NCI-H2081 treated with DMSO at 0.1 percent for 48 hours (cell line): Measurements from ENCODE around the gene C11orf54.
"Not testable (repeated sequence)": the region's sequence is repeated elsewhere in the genome, so short reads cannot be mapped to it uniquely, and the experiment has no call there.

Experiments
- DNase-seq: peaks from one replicate; lab custom pipeline; 2025; lab: John Stamatoyannopoulos, UW

C11orf54 gene

DNA sequence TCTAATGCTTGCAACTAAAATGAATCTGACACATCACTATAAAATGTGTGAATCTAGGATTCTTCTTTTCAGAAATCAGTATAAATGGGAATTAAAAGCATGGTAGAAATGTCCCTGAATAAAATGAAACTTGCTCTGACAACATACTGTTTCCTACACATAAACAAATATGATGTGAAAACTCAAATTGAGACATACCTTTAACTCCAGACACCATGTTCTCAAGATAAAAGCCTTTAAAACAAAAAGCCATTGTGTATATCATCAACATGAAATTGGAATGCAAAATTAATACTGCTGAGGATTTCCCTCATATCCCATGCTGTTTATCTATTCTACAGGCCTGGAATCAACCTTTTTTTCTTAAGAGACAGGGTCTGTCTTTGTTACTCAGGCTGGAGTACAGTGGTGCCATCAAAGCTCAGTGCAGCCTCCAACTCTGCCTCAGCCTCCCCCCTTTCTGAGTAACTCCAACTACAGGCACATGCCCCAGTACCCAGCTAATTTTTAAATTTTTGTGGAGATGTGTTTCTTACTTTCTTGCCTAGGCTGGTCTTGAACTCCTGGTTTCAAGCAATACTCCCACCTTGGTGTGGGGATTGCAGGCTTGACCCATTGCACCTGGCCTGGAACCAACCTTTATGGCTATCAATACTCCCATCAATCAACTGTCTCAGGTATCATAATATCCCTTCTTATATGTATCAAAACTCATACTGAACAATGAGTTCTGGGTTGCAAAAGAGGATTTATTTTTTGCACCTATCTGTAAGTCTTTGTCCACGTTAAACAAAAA lies 6.8 kb upstream of the C11orf54 start:
- no peak for DNase-seq

DNA sequence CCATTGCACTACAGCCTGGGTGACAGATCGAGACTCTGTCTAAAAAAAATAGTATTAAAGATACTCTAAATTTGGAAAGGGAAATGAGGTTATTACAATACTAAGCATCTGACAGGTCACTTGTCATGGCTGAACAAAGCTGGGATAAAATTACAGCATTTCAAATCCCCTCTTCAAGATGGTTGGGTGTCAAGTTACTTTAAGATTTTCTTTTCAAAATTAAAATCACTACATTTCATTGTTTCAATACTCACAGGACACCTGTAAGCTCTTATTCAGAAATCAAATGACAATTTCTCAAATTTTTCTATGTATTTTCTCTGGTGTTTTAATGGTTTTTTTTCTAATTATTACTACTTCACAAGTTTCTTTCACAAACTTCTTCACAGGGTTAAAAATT lies 5.8 kb upstream of the C11orf54 start:
- no peak for DNase-seq

DNA sequence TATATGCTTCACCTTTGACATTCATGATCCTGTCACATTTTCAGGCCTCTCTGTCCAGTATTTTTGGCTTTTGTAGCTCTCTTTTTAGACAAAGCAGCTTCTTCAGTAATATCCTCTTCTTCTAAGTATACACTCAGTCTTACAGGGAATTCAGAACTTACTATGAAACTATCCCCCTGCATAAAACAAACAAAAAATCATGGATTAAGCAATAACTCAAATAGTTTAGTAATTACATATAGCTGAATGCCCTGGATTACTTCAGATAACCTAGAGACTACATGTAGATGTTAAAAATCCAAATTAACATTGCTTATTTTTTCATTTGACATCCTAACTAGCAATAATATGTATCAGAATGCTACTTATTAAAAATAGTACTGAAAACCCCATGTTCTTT lies 5.3 kb upstream of the C11orf54 start:
- no peak for DNase-seq

DNA sequence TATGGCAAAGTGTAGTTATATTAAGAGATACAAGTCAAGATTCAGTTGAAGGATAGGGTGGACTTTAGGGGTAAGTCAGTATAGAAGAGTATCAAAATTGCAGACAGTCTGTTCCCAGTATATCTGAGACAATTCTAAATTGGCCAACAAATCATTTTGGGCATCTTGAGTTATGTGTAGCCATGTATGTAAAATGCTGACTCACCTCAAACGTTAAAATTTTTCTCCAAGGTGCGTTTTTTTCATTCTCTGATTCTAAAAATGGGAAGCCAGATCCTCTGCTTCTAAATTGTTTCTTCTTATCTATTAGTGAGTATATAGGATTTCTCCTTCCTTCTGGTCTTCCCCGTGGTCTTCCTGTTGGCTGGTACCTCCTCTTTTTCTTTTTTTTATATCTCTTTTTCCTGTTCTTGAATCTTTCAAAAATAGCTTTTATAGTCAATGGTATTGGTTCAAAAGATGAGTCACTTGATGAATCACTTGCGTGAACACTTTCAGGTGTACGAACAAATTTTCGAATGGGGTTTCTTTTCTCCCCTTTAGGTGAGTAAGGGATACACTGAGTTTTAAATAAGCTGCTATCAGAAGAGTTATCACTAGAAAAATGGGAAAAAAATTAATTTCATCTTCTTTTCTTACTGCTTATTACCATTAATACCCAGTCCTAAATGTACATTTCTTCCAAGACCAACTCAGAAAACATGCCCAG lies 3.4 kb upstream of the C11orf54 start:
- DNase-seq: no peak

DNA sequence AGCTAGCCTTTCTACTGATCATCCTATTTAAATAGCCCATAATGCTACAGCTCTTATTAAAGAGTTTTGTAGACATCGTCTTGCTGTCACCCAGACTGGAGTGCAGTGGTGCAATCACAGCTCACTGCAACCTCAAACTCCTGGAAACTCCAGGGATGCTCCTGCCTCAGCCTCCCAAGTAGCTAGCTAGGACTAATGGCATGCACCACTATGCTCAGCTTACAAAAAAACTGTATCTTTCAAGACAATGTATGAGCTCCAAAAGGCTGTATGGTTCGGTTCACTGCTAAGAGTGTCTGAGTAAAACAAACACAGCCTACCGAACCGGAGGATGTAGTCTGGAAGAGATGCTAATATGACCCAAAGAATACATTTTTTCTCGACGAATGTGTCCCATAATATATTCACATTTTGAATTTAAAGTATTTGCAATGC lies 2.8 kb upstream of the C11orf54 start:
- no peak for DNase-seq

DNA sequence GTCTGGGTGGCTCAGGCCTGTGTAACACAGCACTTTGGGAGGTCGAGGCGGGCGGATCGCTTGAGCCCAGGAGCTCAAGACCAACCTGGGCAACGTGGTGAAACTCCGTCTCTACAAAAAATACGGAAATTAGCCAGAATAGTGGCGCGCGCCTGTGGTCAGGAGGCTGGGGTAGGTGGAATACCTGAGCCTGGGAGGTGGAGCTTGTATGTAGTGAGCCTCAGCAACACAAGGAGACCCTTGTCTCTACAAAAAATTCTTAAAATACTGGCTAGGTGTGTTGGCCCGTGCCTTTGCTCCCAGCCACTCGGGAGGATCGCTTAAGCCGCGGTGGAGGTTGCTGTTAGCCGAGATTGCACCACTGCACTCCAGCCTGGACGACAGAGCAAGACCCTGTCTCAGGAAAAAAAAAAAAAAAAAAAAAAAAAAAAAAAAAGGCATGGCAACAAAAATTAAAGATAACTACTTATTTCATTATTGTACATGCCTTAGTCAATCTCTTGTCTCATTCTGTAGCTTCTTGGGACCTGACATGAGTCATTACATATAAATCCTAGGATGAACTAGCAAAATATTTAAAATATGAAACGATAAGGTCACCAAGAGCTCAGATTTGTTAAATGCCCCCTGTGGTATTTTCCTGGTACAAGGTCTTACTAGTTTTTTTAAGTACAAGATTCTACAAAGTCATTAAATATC lies 1.3 kb upstream of the C11orf54 start:
- DNase-seq: no peak

DNA sequence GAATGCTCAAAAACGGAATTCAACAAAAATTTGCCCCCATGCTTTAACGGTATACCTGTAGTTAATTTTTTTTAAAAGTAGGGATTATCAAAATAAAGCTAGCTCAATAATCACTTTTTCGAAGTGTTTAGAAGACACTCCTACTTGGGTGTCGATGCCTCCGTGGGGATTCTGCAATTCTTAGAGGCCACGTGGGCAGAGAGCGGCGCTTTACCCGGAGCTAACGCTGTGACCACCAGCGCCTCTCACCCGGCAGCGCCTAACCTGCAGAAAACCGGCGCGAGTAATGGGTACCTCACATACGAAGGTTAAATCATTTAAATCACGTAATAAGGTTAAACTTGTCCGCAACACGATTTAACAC lies 760 bp upstream of the C11orf54 start:
- no peak for DNase-seq

DNA sequence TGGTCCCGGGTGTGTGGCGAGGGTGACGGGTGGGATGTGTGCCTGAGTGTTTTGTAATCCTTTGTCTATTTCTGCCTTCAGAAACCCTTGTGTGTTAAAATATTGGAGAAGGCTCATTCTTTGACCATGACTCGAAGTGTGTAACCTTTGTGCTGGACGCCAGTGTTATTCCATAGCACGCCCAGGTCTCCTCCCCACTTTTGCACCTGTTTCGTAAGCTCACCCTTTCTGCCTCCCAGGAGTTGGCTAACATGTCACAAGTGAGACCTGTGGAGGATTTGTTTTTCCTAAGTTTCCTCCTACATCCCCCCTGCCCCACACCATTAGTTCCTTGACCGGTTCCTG lies 382 bp downstream of the C11orf54 start:
- DNase-seq: no peak

DNA sequence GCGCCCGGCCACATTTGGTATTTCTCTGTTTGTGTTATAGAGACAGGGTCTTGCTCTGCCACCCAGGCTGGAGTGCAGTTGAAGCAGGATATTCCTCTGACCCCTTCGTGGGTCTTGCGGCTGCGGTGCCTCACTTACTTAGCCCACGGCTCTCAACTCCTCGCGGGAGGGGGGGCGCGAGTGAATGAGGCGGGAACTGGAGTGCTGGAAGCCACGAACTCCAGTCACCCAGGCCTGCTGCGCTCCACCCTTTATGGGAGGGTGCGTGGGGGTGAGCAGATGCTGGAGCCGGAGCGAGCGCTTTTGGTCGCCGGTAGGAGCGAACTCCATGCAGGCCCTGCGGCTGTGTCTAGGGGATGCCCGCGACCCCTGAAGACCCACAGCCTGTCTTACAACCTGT lies 1.8 kb downstream of the C11orf54 start:
- no peak for DNase-seq

DNA sequence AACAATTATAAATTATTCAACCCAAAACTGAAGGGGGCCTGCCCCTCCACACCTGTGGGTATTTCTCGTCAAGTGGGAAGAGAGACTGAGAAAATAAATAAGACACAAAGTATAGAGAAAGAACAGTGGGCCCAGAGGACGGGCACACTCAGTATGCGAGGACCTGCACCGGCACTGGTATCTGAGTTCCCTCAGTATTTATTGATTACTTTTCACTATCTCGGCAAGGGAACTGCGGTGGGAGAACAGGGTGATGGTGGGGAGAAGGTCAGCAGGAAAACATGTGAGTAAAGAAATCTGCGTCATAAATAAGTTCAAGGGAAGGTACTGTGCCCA lies 3.2 kb downstream of the C11orf54 start:
- no peak for DNase-seq

DNA sequence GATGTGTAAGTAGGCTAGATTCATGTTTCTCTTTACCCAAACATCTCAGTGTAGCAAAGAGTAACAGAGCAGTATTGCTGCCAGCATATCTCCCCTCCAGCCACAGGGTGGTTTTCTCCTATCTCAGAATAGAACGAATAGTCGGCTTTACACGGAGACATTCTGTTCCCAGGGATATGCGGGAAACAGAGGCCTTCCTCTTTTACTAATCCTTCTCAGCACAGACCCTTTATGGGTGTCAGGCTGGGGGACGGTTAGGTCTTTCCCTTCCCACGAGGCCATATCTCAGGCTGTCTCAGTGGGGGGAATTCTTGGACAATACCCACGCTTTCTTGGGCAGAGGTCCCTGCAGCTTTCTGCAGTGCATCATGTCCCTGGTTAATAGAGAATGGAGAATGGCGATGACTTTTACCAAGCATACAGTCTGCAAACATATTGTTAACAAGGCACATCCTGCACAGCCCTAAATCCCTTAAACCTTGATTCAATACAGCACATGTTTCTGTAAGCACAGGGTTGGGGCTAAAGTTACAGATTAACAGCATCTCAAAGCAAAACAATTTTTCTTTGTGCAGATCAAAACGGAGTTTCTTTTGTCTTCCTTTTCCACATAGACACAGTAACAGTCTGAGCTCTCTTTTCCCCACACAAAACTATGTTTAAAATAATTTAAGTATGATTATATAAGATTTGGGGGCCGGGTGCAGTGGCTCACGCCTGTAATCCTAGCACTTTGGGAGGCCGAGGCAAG lies 3.7 kb downstream of the C11orf54 start:
- not testable (repeated sequence) for DNase-seq

DNA sequence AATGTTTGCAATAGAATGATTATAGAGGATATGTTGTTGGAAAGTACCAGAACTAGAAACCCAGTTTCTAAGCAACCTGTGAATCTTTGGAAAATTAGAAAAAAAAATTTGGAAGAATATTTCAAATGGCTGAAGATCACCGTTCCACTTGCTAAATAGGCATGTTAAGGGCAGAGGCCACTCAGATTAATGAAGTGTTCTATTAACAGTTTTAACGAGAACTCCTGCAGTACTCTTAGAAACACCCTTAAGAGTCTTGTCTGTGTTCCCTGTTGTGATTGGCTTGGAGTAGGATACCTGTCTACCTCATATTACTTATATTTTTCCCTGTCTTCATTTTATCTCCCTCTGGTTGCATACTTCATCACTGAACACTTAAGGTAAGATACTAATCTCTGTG lies 4.6 kb downstream of the C11orf54 start:
- no peak for DNase-seq

DNA sequence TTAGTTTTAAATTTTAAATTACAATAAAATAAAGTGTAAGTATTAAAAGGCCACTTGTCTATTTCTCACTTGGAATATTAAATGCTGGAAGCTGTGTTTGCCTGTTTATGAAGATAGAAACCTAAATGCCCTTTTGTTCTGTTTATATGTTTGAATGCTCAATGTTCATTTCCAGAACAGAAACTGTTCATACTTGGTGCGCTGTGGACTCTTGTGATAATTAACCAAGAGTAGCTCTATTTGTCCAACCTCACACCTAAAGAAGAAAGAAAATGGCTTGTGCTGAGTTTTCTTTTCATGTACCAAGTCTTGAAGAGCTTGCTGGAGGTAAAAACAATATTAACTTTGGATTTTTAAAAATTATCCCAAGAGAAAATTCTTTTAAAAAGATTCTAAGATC lies 5.7 kb downstream of the C11orf54 start:
- DNase-seq: no peak

DNA sequence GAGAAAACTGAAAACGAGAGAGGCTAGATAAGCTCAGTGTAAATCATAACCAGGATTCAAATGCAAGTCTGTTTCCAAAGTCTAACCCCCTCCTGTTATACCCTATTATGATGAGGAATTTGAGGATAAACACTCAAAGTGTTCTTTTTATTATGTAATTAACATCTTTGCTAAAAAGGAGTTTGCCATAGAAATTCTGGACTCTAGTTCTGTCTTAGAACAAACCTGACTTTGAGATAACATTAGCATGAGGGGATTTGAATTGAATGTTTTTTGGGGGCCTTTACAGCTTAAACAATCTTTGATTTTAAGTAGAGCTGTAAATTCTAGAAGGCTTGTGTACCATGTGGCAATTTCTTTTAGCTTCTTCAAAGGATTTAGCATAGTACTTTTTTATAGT lies 9.5 kb downstream of the C11orf54 start:
- DNase-seq: no peak

DNA sequence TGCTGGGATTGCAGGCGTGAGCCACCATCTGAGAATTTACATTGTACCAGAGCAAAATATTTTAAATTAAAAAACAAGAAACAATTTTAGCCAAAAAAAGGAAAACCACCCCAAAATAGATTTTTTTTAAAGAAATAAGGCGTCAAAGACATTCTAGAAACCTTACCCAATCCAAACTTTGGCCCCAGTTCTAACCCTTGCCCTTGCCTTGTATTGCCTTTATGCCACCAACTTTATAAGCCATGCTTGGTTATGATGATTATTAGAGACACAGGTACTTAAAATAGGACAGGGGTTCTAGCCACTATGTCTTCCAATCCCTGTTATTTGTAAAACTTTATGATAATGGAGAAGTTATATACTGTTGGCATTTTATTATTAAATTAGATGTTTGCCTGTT lies 11.8 kb downstream of the C11orf54 start:
- no peak for DNase-seq

DNA sequence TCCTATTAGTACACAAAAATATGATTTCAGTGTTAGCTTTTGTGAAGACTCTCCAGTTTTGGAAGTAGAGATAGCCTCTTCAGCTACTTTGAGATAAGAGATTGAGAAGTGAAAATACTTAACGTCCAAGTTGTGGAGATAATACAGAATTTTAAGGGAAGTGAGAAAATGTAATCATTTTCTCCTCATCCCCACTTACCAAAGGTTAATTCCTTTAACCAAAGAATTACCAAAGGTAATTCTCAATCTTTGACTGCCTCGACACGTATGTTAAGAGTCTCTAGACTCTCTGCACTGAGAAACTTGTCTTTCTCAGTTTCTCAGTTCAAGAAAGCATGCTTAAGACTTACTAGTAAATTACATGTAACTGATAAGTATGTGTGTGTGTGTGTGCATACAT lies 15.3 kb downstream of the C11orf54 start:
- DNase-seq: no peak

DNA sequence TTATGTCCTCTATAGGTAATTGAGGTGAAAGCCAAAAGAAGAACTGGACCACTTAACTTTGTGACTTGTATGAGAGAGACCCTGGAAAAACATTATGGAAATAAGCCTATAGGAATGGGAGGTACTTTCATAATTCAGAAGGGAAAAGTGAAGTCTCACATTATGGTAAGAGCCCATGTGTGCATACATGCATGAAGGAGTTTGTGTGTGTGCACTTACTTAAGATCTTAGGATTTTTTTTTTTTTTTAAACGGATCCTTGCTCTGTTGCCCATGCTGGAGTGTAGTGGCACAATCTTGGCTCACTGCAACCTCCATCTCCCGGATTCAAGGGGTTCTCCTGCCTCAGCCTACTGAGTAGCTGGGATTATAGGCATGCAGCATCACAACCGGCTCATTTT lies 15.8 kb downstream of the C11orf54 start:
- DNase-seq: no peak

DNA sequence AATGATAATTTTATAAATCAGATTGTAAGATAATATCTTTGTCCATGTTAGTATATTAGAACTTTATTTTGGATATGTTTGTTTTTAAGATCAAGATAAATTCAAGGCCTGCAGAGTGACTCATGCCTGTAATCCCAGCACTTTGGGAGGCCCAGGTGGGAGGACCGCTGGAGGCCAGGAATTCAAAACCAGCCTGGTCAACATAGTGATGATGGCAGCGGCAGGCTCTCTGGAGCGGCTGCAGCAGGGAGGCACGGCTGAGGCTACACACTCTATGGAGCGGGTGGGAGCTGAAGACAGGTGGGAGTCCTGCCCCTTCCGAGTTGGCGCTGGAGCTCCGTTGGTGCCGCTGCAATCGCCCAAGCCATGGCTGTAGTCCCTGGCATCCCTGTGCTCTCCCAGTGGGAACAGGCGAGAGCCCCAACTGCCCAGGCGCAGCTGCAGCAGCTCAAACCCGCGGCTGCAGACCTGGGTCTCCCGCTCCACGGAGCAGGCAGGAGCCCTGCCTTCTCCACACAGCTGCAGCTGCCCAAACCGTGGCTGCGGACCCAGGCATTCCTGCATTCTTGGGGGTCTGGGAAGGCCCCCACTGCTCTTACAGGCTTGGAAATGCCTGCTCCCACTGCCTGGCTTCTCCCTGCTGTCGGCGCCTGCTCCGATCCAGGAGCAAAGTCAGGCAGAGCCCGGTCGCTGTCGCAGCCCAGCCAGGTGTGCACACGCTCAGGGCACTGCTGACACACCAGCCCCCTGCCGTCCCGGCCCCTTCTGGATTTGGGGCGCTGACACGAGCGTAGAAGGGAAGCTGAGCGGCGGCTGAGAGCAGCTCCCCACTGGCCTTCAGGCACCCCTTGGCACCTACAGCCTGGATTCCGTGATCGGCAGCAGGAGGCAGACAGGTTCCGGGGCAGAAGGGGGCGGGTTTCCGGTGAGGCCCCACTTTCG lies 16.7 kb downstream of the C11orf54 start:
- no peak for DNase-seq

DNA sequence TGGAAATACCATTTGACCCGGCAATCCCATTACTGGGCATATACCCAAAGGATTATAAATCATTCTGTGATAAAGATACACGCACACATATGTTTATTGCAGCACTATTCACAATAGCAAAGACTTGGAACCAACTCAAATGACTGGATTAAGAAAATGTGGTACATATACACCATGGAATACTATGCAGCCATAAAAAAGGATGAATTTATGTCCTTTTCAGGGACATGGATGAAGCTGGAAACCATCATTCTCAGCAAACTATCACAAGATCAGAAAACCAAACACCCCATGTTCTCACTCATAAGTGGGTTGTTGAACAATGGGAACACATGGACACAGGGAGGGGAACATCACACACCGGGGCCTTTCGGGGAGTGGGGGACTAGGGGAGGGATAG lies 17.7 kb downstream of the C11orf54 start:
- not testable (repeated sequence) for DNase-seq

DNA sequence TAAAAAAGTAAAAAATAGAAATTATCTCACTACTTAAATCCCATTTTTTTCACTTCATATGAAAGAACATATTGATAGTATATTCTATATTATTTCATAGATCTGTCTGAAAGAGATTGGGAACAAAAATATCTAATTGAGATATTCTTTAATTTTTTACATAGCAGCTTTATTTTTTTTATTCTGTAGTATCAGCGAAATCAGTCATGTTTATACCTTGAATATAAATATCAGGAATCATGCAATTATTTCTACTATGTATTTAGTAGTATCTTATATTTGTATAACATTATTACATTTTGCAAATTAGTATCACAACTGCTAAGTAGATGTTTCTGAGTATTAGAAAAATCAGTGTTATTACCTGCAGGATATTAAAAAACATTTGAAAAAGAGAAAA lies 20.4 kb downstream of the C11orf54 start:
- no peak for DNase-seq

DNA sequence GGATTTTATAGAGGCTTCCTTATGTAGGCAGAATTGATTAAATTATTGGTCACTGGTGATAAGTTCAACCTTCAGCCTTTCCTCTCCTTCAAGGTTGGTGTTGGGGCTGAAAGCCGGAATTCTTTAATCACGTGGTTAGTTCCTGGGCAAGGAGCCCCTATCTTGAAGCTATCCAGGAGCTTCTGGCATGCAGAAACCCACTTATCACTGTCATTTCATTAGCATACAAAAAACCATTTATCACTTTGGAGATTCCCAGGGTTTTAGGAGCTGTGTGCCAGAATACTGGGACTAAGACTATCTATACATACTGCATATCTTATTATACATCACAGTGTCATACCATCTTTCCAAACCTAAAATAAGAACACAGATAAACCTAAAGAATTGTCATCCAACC lies 24.1 kb downstream of the C11orf54 start:
- DNase-seq: no peak

DNA sequence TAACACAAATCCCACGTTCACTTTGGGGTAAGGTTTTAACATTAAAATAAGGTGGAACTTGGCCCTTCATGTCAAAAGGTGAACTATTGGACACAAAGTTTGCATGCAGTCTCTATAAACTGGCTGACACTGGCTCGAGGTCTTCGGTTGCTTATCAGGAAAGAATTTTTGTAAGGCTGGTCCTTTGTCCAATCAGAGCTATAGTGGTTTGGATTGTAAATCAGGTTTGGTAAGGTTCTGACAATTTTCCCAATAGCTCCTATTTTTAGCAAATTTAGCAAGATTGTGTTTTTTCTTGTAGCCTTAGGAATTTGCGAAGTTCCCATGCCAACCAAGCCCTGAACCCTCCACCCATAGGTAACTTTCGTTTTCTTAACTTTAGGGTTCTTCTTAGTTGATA lies 25.0 kb downstream of the C11orf54 start:
- DNase-seq: no peak
